Activated T-cell treated with anti-CD3 and anti-CD28 coated beads, Interleukin-2, amount 50 U/mL, for 24 hours (primary cell): ENCODE measurements around the gene PTPN9.
"Not testable (repeated sequence)": the region's sequence is repeated elsewhere in the genome, so short reads cannot be mapped to it uniquely, and the experiment has no call there.

ENCODE experiments used
- DNase-seq: peaks from one replicate; pipeline ENCODE4 v3.0.0-alpha.2; 2020
- H3K27ac Mint-ChIP-seq: 2 replicates; pipeline ENCODE4 v1.8.0; 2020; ENCODE audit warnings: mild to moderate bottlenecking, mixed read lengths
- H3K27me3 Mint-ChIP-seq: 2 replicates; pipeline ENCODE4 v1.8.0; 2020; ENCODE audit warnings: mixed read lengths
- H3K36me3 Mint-ChIP-seq: 2 replicates; pipeline ENCODE4 v1.8.0; 2020; ENCODE audit warnings: low read depth, mixed read lengths
- H3K4me1 Mint-ChIP-seq: 2 replicates; pipeline ENCODE4 v1.8.0; 2020; ENCODE audit warnings: low read depth, mixed read lengths
- H3K4me3 Mint-ChIP-seq: 2 replicates; pipeline ENCODE4 v1.8.0; 2020; ENCODE audit warnings: mild to moderate bottlenecking, moderate library complexity, mixed read lengths
- H3K9me3 Mint-ChIP-seq: 2 replicates; pipeline ENCODE4 v1.8.0; 2020; ENCODE audit warnings: mixed read lengths

Gene PTPN9

GRCh38 chr15:75561888-75562287 is 17.2 kb downstream of the PTPN9 start:
- Mint-ChIP-seq H3K27me3 (no peaks in the 10 kb centered on the region), H3K4me1 (peaks cover 13% of the 10 kb centered on the region), H3K9me3 (no peaks in the 10 kb centered on the region), H3K27ac (no peak overlapping the region), H3K36me3 (peaks cover 8% of the 10 kb centered on the region), H3K4me3 (no peak overlapping the region)
- DNase-seq = no peak

GRCh38 chr15:75559360-75559759 is 19.8 kb downstream of the PTPN9 start:
- not testable (repeated sequence) for H3K9me3 Mint-ChIP-seq, DNase-seq, H3K4me1 Mint-ChIP-seq, H3K4me3 Mint-ChIP-seq, H3K27me3 Mint-ChIP-seq, H3K36me3 Mint-ChIP-seq, H3K27ac Mint-ChIP-seq

DNA sequence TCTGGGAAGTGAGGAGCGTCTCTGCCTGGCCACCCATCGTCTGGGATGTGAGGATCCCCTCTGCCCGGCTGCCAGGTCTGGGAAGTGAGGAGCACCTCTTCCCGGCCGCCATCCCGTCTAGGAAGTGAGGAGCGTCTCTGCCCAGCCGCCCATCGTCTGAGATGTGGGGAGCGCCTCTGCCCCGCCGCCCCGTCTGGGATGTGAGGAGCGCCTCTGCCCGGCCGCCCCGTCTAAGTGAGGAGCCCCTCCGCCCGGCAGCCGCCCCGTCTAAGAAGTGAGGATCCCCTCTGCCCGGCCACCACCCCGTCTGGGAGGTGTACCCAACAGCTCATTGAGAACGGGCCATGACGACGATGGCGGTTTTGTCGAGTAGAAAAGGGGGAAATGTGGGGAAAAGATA is 20.2 kb downstream of the PTPN9 start:
- not testable (repeated sequence) for H3K27me3 Mint-ChIP-seq, H3K36me3 Mint-ChIP-seq, H3K4me3 Mint-ChIP-seq, H3K27ac Mint-ChIP-seq, DNase-seq, H3K4me1 Mint-ChIP-seq, H3K9me3 Mint-ChIP-seq

DNA sequence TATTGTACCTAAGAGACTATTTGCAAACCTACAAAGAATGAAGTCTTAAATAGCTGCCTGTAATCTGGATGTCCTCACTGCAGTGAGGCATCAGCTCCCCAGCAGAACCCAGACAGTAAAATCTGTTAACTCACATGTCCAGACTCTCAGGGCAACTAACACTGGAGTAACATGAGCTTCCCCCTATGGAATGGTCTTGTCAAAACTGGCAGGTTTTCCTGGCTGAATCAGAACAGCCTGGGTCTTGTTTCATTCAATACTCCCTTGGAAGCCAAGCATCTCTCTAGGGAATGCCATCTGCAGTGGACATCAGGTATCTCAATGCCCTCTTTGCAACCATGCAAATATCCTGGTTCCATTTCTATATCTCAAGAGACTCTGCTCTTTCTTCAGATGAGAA is 24.4 kb downstream of the PTPN9 start:
- H3K4me3 Mint-ChIP-seq = no peak overlapping the region
- H3K9me3 Mint-ChIP-seq = no peaks in the 10 kb centered on the region
- H3K4me1 Mint-ChIP-seq = peaks cover 4% of the 10 kb centered on the region
- no peak overlapping the region for H3K27ac Mint-ChIP-seq
- no peaks in the 10 kb centered on the region for H3K27me3 Mint-ChIP-seq
- no peaks in the 10 kb centered on the region for H3K36me3 Mint-ChIP-seq
- no peak for DNase-seq

GRCh38 chr15:75553659-75554058 is 25.5 kb downstream of the PTPN9 start:
- H3K9me3 Mint-ChIP-seq = no peaks in the 10 kb centered on the region
- peaks cover 2% of the 10 kb centered on the region for H3K36me3 Mint-ChIP-seq

DNA sequence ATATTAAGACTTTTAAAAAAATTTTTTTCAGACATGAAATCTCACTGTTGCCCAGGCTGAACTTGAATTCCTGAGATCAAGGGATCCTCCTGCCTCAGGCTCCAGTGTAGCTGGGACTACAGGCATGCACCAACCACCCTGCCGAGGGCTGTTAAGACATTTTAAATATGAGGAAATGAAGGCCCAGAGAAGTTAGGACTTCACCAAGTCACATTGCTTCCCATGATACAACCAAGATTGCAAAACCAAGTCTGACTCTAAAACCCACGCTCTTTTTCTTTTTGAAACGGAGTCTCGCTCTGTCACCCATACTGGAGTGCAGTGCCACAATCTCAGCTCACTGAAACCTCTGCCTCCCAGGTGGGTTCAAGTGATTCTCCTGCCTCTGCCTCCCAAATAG is 28.0 kb downstream of the PTPN9 start:
- Mint-ChIP-seq H3K9me3 (no peaks in the 10 kb centered on the region), H3K4me3 (no peak overlapping the region), H3K36me3 (peaks cover 2% of the 10 kb centered on the region), H3K27me3 (no peaks in the 10 kb centered on the region), H3K27ac (no peak overlapping the region), H3K4me1 (peaks cover 5% of the 10 kb centered on the region)
- DNase-seq = no peak

More at GRCh38 chr15:75553659-75554058, 25.5 kb downstream of the PTPN9 start:
- Mint-ChIP-seq H3K27me3 (no peaks in the 10 kb centered on the region), H3K4me3 (no peak overlapping the region), H3K27ac (peak overlapping the region; percentile 0), H3K4me1 (peaks cover 4% of the 10 kb centered on the region)
- no peak for DNase-seq

GRCh38 chr15:75545064-75545463 is 34.1 kb downstream of the PTPN9 start:
- Mint-ChIP-seq H3K4me3 (no peak overlapping the region), H3K4me1 (peaks cover 23% of the 10 kb centered on the region), H3K27ac (no peak overlapping the region), H3K36me3 (peaks cover 8% of the 10 kb centered on the region), H3K9me3 (no peaks in the 10 kb centered on the region), H3K27me3 (no peaks in the 10 kb centered on the region)
- DNase-seq = no peak

- Mint-ChIP-seq H3K27me3 (no peaks in the 10 kb centered on the region), H3K27ac (no peak overlapping the region), H3K4me3 (no peak overlapping the region), H3K9me3 (no peaks in the 10 kb centered on the region), H3K36me3 (peaks cover 7% of the 10 kb centered on the region), H3K4me1 (peaks cover 23% of the 10 kb centered on the region)
- no peak for DNase-seq
These were observed 34.8 kb downstream of the PTPN9 start for GRCh38 chr15:75544359-75544758.

DNA sequence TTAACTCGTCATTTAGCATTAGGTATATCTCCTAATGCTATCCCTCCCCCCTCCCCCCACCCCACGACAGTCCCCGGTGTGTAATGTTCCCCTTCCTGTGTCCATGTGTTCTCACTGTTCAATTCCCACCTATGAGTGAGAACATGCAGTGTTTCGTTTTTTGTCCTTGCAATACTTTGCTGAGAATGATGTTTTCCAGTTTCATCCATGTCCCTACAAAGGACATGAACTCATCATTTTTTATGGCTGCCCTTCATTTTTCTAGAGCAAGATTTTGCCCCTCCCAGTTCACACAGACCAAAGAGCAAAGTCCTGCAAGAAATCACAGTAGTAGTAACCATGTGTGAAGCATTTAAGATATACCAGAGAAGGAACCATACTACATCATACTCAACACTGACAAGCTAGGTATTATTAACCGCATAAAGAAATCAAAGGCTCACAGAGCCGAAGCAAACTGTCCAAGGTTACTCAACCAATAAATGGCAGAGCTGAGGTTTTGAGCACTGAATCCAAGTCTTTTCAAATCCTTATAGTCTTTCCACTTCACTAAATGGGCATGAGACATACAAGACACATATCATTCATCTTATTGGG is 36.1 kb downstream of the PTPN9 start:
- H3K4me3 Mint-ChIP-seq, H3K36me3 Mint-ChIP-seq, H3K27me3 Mint-ChIP-seq, H3K9me3 Mint-ChIP-seq, H3K27ac Mint-ChIP-seq, DNase-seq: not testable (repeated sequence)
- peaks cover 23% of the 10 kb centered on the region for H3K4me1 Mint-ChIP-seq

DNA sequence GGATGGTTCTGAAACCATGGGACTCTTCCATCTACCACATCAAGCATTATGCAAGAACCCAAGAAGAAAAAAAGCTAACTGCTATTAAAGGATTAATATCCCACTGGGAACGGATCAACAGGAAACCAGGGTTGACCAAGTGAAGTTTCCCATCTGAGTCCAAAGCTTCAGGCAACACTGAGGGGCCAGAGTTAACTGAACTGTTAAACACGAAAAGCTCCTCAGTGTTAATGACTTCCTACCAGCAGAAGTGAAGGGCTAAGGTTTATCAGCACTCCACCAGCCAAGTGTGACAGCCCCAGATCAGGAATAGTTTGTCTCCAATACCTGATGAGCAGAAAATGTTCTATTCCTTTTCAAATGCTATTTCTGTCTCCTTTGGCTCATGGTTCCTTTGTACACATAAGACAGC is 36.7 kb downstream of the PTPN9 start:
- Mint-ChIP-seq H3K36me3 (peaks cover 8% of the 10 kb centered on the region), H3K4me1 (peaks cover 23% of the 10 kb centered on the region), H3K4me3 (no peak overlapping the region), H3K9me3 (no peaks in the 10 kb centered on the region), H3K27ac (no peak overlapping the region), H3K27me3 (no peaks in the 10 kb centered on the region)
- no peak for DNase-seq

GRCh38 chr15:75538376-75538775 is 40.7 kb downstream of the PTPN9 start:
- Mint-ChIP-seq H3K9me3 (no peaks in the 10 kb centered on the region), H3K4me3 (no peak overlapping the region), H3K27me3 (no peaks in the 10 kb centered on the region), H3K4me1 (peaks cover 19% of the 10 kb centered on the region), H3K36me3 (peaks cover 2% of the 10 kb centered on the region), H3K27ac (no peak overlapping the region)
- no peak for DNase-seq

DNA sequence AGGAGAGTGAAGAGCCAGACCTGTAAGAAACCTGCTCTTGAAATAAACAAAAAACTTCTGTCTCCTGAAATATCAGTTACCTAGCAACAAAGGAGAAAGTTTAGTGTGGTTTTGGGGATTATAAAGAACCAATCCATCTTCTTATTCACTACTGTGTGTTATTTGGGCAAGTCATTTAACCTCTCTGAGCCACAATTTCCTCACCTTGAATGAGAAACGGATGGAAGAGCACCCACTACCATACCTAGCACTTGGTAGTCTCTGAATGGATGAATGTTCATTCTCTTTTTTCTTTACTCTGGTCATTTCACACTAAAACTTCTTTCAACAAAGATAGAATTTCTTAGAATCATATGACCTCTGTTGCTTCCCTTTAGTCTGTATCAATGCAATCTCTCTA is 45.2 kb downstream of the PTPN9 start:
- Mint-ChIP-seq H3K27ac (no peak overlapping the region), H3K27me3 (no peaks in the 10 kb centered on the region), H3K4me3 (no peak overlapping the region), H3K9me3 (no peaks in the 10 kb centered on the region), H3K36me3 (peaks cover 2% of the 10 kb centered on the region), H3K4me1 (peaks cover 20% of the 10 kb centered on the region)
- DNase-seq = no peak

GRCh38 chr15:75532413-75533250 is 46.5 kb downstream of the PTPN9 start:
- peaks cover 20% of the 10 kb centered on the region for H3K4me1 Mint-ChIP-seq
- no peak for DNase-seq
- H3K9me3 Mint-ChIP-seq = no peaks in the 10 kb centered on the region
- no peaks in the 10 kb centered on the region for H3K27me3 Mint-ChIP-seq
- H3K27ac Mint-ChIP-seq = peak overlapping the region; percentile 47
- H3K36me3 Mint-ChIP-seq = no peaks in the 10 kb centered on the region
- H3K4me3 Mint-ChIP-seq = no peak overlapping the region

DNA sequence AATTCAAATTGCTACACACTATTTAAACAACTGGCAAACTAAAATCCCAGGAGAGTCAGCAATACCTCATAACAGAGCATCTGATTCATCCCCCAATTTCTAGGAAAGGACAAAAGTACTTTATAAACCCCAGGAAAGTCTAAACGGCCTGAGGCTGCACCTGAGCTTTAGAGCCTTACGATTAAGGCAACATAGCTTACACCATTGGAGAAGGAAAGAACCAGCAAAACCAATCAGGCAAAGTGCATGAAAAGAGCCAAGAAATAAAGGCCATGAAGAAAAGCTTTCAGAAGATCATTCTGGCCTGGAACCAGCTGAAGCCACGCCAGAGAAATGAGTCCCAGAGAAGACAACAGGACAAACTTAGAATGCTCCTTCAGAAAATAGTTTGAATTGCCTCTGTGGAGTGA is 48.1 kb downstream of the PTPN9 start:
- H3K4me3 Mint-ChIP-seq = no peak overlapping the region
- peaks cover 13% of the 10 kb centered on the region for H3K36me3 Mint-ChIP-seq
- no peak overlapping the region for H3K27ac Mint-ChIP-seq
- no peaks in the 10 kb centered on the region for H3K9me3 Mint-ChIP-seq
- peaks cover 20% of the 10 kb centered on the region for H3K4me1 Mint-ChIP-seq
- no peak for DNase-seq
- H3K27me3 Mint-ChIP-seq = no peaks in the 10 kb centered on the region

- Mint-ChIP-seq H3K27ac (no peak overlapping the region), H3K4me1 (peaks cover 20% of the 10 kb centered on the region), H3K4me3 (no peak overlapping the region)
These were observed 48.9 kb downstream of the PTPN9 start for GRCh38 chr15:75530169-75530568.

More at GRCh38 chr15:75530169-75530568, 48.9 kb downstream of the PTPN9 start:
- Mint-ChIP-seq H3K9me3 (no peaks in the 10 kb centered on the region), H3K27me3 (no peaks in the 10 kb centered on the region), H3K36me3 (peaks cover 13% of the 10 kb centered on the region)
- DNase-seq = no peak
